GM23338 (cell line): ENCODE measurements around the gene HOXA2. TPM values are rescaled to one million over a fixed set of nuclear protein-coding genes. Genes with fewer than 3 reads are reported as not detected.

ENCODE experiments used
- ATAC-seq: fragments of 200-7000 bp; cut with Tn5 transposase; 3 replicates; pipeline ENCODE4 v1.9.1; 2020
- DNase-seq: peaks from one replicate; pipeline ENCODE4 v3.0.0-alpha.2; 2015; ENCODE audit warnings: low spot score
- H2AFZ ChIP-seq: fragments of 200-600 bp; sonication (generic); 2 replicates; pipeline ENCODE4 v1.8.0; 2016; ENCODE audit warnings: antibody characterized with exemption, mild to moderate bottlenecking, moderate library complexity
- H3F3A ChIP-seq: fragments of 200-600 bp; sonication (generic); replicated peaks from 2 replicates; pipeline ENCODE4 v1.8.0; 2017; ENCODE audit warnings: antibody characterized with exemption, mixed run types, low read depth
- H3K27ac ChIP-seq: fragments of 200-600 bp; sonication (generic); 2 replicates; pipeline ENCODE4 v1.6.1; 2016; ENCODE audit warnings: low read depth
- H3K27me3 ChIP-seq: fragments of 200-600 bp; sonication (generic); 2 replicates; pipeline ENCODE4 v1.8.0; 2016; ENCODE audit warnings: mild to moderate bottlenecking, mixed run types, moderate library complexity; ENCODE audit not compliant: insufficient read depth
- H3K36me3 ChIP-seq: fragments of 200-600 bp; sonication (generic); 2 replicates; pipeline ENCODE4 v1.8.0; 2016; ENCODE audit warnings: mild to moderate bottlenecking; ENCODE audit not compliant: insufficient read depth
- H3K4me1 ChIP-seq: fragments of 200-600 bp; sonication (generic); 2 replicates; pipeline ENCODE4 v1.8.0; 2016; ENCODE audit warnings: mild to moderate bottlenecking, moderate library complexity; ENCODE audit not compliant: insufficient read depth
- H3K4me2 ChIP-seq: fragments of 200-600 bp; sonication (generic); 2 replicates; pipeline ENCODE4 v1.7.1; 2017; ENCODE audit warnings: mixed run types
- H3K4me3 ChIP-seq: fragments of 200-600 bp; sonication (generic); 2 replicates; pipeline ENCODE4 v1.6.1; 2016; ENCODE audit warnings: mixed run types
- H3K79me2 ChIP-seq: fragments of 200-600 bp; sonication (generic); replicated peaks from 2 replicates; pipeline ENCODE4 v1.8.0; 2017; ENCODE audit warnings: mild to moderate bottlenecking; ENCODE audit not compliant: insufficient read depth
- H3K9me2 ChIP-seq: fragments of 200-600 bp; sonication (generic); 2 replicates; pipeline ENCODE4 v1.8.0; 2017; ENCODE audit not compliant: insufficient read depth
- H4K20me1 ChIP-seq: fragments of 200-600 bp; sonication (generic); replicated peaks from 2 replicates; pipeline ENCODE4 v1.8.0; 2017; ENCODE audit warnings: mild to moderate bottlenecking; ENCODE audit not compliant: insufficient read depth
- H3K27ac Mint-ChIP-seq: 2 replicates; pipeline ENCODE4 v1.8.0; 2020; ENCODE audit warnings: inconsistent platforms, mild to moderate bottlenecking, moderate library complexity, mixed read lengths
- H3K27me3 Mint-ChIP-seq: 3 replicates; pipeline ENCODE4 v1.8.0; 2022; ENCODE audit warnings: low read depth, mild to moderate bottlenecking, moderate library complexity, mixed read lengths, inconsistent platforms; ENCODE audit not compliant: insufficient read depth, poor library complexity
- H3K36me3 Mint-ChIP-seq: 3 replicates; pipeline ENCODE4 v1.8.0; 2021; ENCODE audit warnings: low read depth, mild to moderate bottlenecking, inconsistent platforms, moderate library complexity, mixed read lengths
- H3K4me1 Mint-ChIP-seq: 3 replicates; pipeline ENCODE4 v1.8.0; 2020; ENCODE audit warnings: mild to moderate bottlenecking, inconsistent platforms, mixed read lengths
- H3K4me3 Mint-ChIP-seq: 3 replicates; pipeline ENCODE4 v1.8.0; 2021; ENCODE audit warnings: moderate library complexity, mild to moderate bottlenecking, inconsistent platforms, mixed read lengths
- H3K9me3 Mint-ChIP-seq: 3 replicates; pipeline ENCODE4 v1.8.0; 2020; ENCODE audit warnings: moderate library complexity, mild to moderate bottlenecking, inconsistent platforms, mixed read lengths
- CREB1 ChIP-seq: fragments of 250-450 bp; sonication (Bioruptor Pico); IDR thresholded peaks from 2 replicates; pipeline ENCODE4 v1.5.0; 2020; ENCODE audit warnings: low read depth, mild to moderate bottlenecking, moderate library complexity
- CTCF ChIP-seq, 2 experiments: fragments of 200-600 bp in 1 of 2; sonication (generic) in 1 of 2; conservative IDR thresholded peaks; 2 replicates each; pipeline versions ENCODE4 v1.5.1 to v1.6.1; 2016 to 2017; ENCODE audit warnings: antibody characterized with exemption in 2 of 2, low read depth in 2 of 2, mild to moderate bottlenecking in 2 of 2, moderate library complexity in 1 of 2
- EZH2 ChIP-seq: fragments of 200-600 bp; sonication (generic); IDR thresholded peaks from one replicate; pipeline ENCODE4 v1.8.0; 2017; ENCODE audit warnings: antibody characterized with exemption, mild to moderate bottlenecking, low read depth; ENCODE audit not compliant: unreplicated experiment
- EZH2phosphoT487 ChIP-seq: fragments of 200-600 bp; sonication (generic); IDR thresholded peaks from one replicate; pipeline ENCODE4 v1.8.1; 2018; ENCODE audit warnings: antibody characterized with exemption; ENCODE audit not compliant: unreplicated experiment
- NANOG ChIP-seq: IDR thresholded peaks from 2 replicates; pipeline ENCODE4 v1.6.1; 2016; ENCODE audit warnings: antibody characterized with exemption, borderline replicate concordance
- POLR2AphosphoS5 ChIP-seq: IDR thresholded peaks from 2 replicates; pipeline ENCODE4 v1.6.1; 2016; ENCODE audit warnings: antibody characterized with exemption, low read depth
- REST ChIP-seq: IDR thresholded peaks from one replicate; pipeline ENCODE4 v1.6.1; 2018; ENCODE audit warnings: antibody characterized with exemption; ENCODE audit not compliant: unreplicated experiment
- ZNF114 ChIP-seq: fragments of 250-450 bp; sonication (Bioruptor Pico); IDR thresholded peaks from 2 replicates; pipeline ENCODE4 v1.5.0; 2020; ENCODE audit warnings: mild to moderate bottlenecking, moderate library complexity
- ZNF331 ChIP-seq: fragments of 250-450 bp; sonication (Bioruptor Pico); IDR thresholded peaks from 2 replicates; pipeline ENCODE4 v1.5.0; 2020; ENCODE audit warnings: low read depth, mild to moderate bottlenecking, moderate library complexity
- ZNF462 ChIP-seq: fragments of 250-450 bp; sonication (Bioruptor Pico); IDR thresholded peaks from 2 replicates; pipeline ENCODE4 v1.5.0; 2020; ENCODE audit warnings: mild to moderate bottlenecking, moderate library complexity
- long read RNA-seq: library from polyadenylated mRNA; unstranded; transcript quantifications from one replicate; pipeline ENCODE4 v2.0.0, GENCODE V29; 2020; ENCODE audit not compliant: unreplicated experiment
- polyA plus RNA-seq: library from polyadenylated mRNA; unstranded; fragments of >200 nt; fragmentation: Nextera tagmentation; extraction: Ambion mirVana; gene quantifications from 2 replicates; pipeline ENCODE4 v1.2.1, GENCODE V29; 2016
- total RNA-seq: library from RNA; depleted of rRNA; stranded (reverse); fragments of >200 nt; shearing (Covaris generic); gene quantifications from 2 replicates; pipeline ENCODE4 v1.2.3, GENCODE V29; 2014; rRNA removed

Gene HOXA2
- total RNA-seq (not detected in 2 replicates), polyA plus RNA-seq (not detected in 2 replicates)
- long read RNA-seq: 0 reads

- peak; percentile 82 for TF ChIP-seq EZH2phosphoT487
- no peak for TF ChIP-seq CTCF (conservative IDR thresholded peaks at IDR 0.05; ENCODE audit: low read depth in 2 of 2)
- TF ChIP-seq EZH2: peak; percentile 87
- TF ChIP-seq ZNF114 (CRISPR knock-in tag): no peak
- no peak for TF ChIP-seq NANOG
- no peak for TF ChIP-seq ZNF331 (CRISPR knock-in tag)
- no peak for TF ChIP-seq CREB1 (CRISPR knock-in tag)
- no peak for TF ChIP-seq POLR2AphosphoS5
- TF ChIP-seq REST: no peak
- TF ChIP-seq ZNF462 (CRISPR knock-in tag): no peak
- H3K4me1 Mint-ChIP-seq: peaks cover 43% of the 10 kb centered on the region
- Histone ChIP-seq H3K4me2 (peak within 1 kb of the TSS; percentile 76), H3K36me3 (no peaks in the 10 kb centered on the region), H3F3A (peaks cover 54% of the 10 kb centered on the region), H3K4me3 (peak within 1 kb of the TSS; percentile 46), H2AFZ (no peak within 1 kb of the TSS; the same call in 1 of the 2 replicates), H4K20me1 (peaks cover 74% of the 10 kb centered on the region), H3K79me2 (no peaks in the 10 kb centered on the region), H3K4me1 (peaks cover 48% of the 10 kb centered on the region), H3K27ac (no peak within 1 kb of the TSS), H3K9me2 (no peaks in the 10 kb centered on the region), H3K27me3 (peaks cover 100% of the 10 kb centered on the region)
- peaks cover 7% of the 10 kb centered on the region; the same call in 1 of the 3 replicates for H3K9me3 Mint-ChIP-seq
- H3K27ac Mint-ChIP-seq: no peak within 1 kb of the TSS
- H3K36me3 Mint-ChIP-seq: no peaks in the 10 kb centered on the region; the same call in 2 of the 3 replicates
- DNase-seq (no peak), ATAC-seq (no peak)
- H3K4me3 Mint-ChIP-seq: peak within 1 kb of the TSS; percentile 23; the same call in 2 of the 3 replicates
- H3K27me3 Mint-ChIP-seq: peaks cover 100% of the 10 kb centered on the region
These were observed at the start of gene HOXA2 for GRCh38 chr7:27102581-27103442. Gene HOXA2 (minus strand): TSS chr7:27102683. CDS start chr7:27102500, 183 bp downstream.
